H1 (cell line): ENCODE measurements around the gene COLEC11. TPM values are rescaled to one million over a fixed set of nuclear protein-coding genes. Genes with fewer than 3 reads are reported as not detected.

ENCODE experiments used
- CTCF ChIA-PET: fragments of 300-600 bp; sonication (Branson Sonifier 250); formaldehyde crosslinking; loops from one replicate; lab custom pipeline; 2021; ENCODE audit not compliant: partially characterized antibody; lab: Charles Lee
- POLR2A ChIA-PET: fragments of 300-600 bp; sonication (Branson Sonifier 250); formaldehyde crosslinking; loops from one replicate; lab custom pipeline; 2021; ENCODE audit warnings: inconsistent platforms; ENCODE audit not compliant: partially characterized antibody; lab: Charles Lee
- DNase-seq, 2 experiments: peaks; one replicate each; pipeline versions ENCODE4 v3.0.0 to v3.0.0-alpha.2; 2010 to 2022; ENCODE audit warnings: low spot score in 2 of 2, low read depth in 1 of 2, mixed read lengths in 1 of 2
- FAIRE-seq: peaks from 2 replicates; lab custom pipeline; 2011; peaks lifted over from hg19 to GRCh38; lab: Jason Lieb, UNC
- H2AFZ ChIP-seq: 2 replicates; pipeline ENCODE4 v1.8.1; 2012; ENCODE audit warnings: low read length, inconsistent platforms
- H2AK5ac ChIP-seq: 2 replicates; pipeline ENCODE4 v1.6.1; 2013; ENCODE audit warnings: low read depth, low read length
- H2BK120ac ChIP-seq: replicated peaks from 2 replicates; pipeline ENCODE3; 2013; ENCODE audit warnings: low read depth, low read length, inconsistent platforms
- H2BK12ac ChIP-seq: 2 replicates; pipeline ENCODE4 v1.6.1; 2013; ENCODE audit warnings: low read depth, low read length
- H2BK15ac ChIP-seq: 2 replicates; pipeline ENCODE4 v1.6.1; 2013; ENCODE audit warnings: low read length
- H2BK20ac ChIP-seq: 2 replicates; pipeline ENCODE4 v1.6.1; 2013; ENCODE audit warnings: low read length
- H2BK5ac ChIP-seq: 2 replicates; pipeline ENCODE4 v1.6.1; 2013; ENCODE audit warnings: low read depth, low read length
- H3K14ac ChIP-seq: 2 replicates; pipeline ENCODE4 v1.6.1; 2013; ENCODE audit warnings: inconsistent platforms; ENCODE audit not compliant: insufficient read length
- H3K18ac ChIP-seq: 2 replicates; pipeline ENCODE4 v1.6.1; 2013; ENCODE audit warnings: low read length; ENCODE audit errors: extremely low read depth
- H3K23ac ChIP-seq: 2 replicates; pipeline ENCODE4 v1.6.1; 2013; ENCODE audit warnings: inconsistent platforms; ENCODE audit not compliant: insufficient read length
- H3K23me2 ChIP-seq: 2 replicates; pipeline ENCODE4 v1.6.1; 2013; ENCODE audit warnings: low read depth, low read length
- H3K27ac ChIP-seq: 2 replicates; pipeline ENCODE4 v1.6.1; 2011; ENCODE audit warnings: low read depth, low read length, inconsistent platforms
- H3K27me3 ChIP-seq, 4 experiments: replicated peaks in 1 of 4; 1 replicate in 1 of 4; 2 replicates in 3 of 4; pipeline versions ENCODE4 v1.6.1 to v1.8.1; 2011 to 2013; ENCODE audit warnings: low read length in 3 of 4, mild to moderate bottlenecking in 3 of 4, inconsistent platforms in 2 of 4, mixed read lengths in 2 of 4, moderate library complexity in 1 of 4; ENCODE audit not compliant: control insufficient read depth in 3 of 4, insufficient read depth in 3 of 4; ENCODE audit errors: extremely low read depth in 1 of 4
- H3K36me3 ChIP-seq, 4 experiments: 2 replicates each; pipeline versions ENCODE4 v1.6.1 to v1.8.1; 2011 to 2013; ENCODE audit warnings: mild to moderate bottlenecking in 4 of 4, low read length in 3 of 4, moderate library complexity in 2 of 4, control low read depth in 1 of 4, inconsistent platforms in 1 of 4; ENCODE audit not compliant: insufficient read depth in 4 of 4, control insufficient read depth in 2 of 4
- H3K4ac ChIP-seq: replicated peaks from 2 replicates; pipeline ENCODE3; 2013; ENCODE audit warnings: low read length, low read depth, mixed read lengths, inconsistent platforms; ENCODE audit not compliant: insufficient read length
- H3K4me1 ChIP-seq, 4 experiments: replicated peaks in 1 of 4; 1 replicate in 1 of 4; 2 replicates in 3 of 4; pipeline versions ENCODE4 v1.6.1 to v1.8.1; 2011 to 2013; ENCODE audit warnings: low read length in 3 of 4, inconsistent platforms in 2 of 4, mixed read lengths in 1 of 4; ENCODE audit not compliant: insufficient read depth in 4 of 4, control insufficient read depth in 3 of 4
- H3K4me2 ChIP-seq, 2 experiments: 2 replicates each; pipeline versions ENCODE4 v1.6.1 to v1.8.1; 2011 to 2013; ENCODE audit warnings: low read depth in 2 of 2, low read length in 2 of 2, control low read depth in 1 of 2, inconsistent platforms in 1 of 2, mild to moderate bottlenecking in 1 of 2; ENCODE audit not compliant: insufficient read depth in 1 of 2
- H3K4me3 ChIP-seq, 4 experiments: fragments of 200-600, 300-600 bp in 1 of 4; sonication (generic), shearing (Covaris generic), sonication (Bioruptor Twin) in 1 of 4; 2 replicates each; pipeline versions ENCODE4 v1.5.1 to v1.8.1; 2011 to 2016; ENCODE audit warnings: low read length in 4 of 4, low read depth in 3 of 4, control low read depth in 2 of 4, inconsistent platforms in 2 of 4, mild to moderate bottlenecking in 2 of 4, mixed read lengths in 1 of 4, moderate library complexity in 1 of 4; ENCODE audit not compliant: insufficient read depth in 2 of 4; ENCODE audit errors: extremely low read depth in 1 of 4
- H3K56ac ChIP-seq: replicated peaks from 2 replicates; pipeline ENCODE3; 2013; ENCODE audit warnings: low read depth, mild to moderate bottlenecking, mixed read lengths, low read length, inconsistent platforms; ENCODE audit not compliant: insufficient read length
- H3K79me1 ChIP-seq: 2 replicates; pipeline ENCODE4 v1.6.1; 2013; ENCODE audit warnings: low read depth, low read length, control low read depth
- H3K79me2 ChIP-seq, 2 experiments: 2 replicates each; pipeline versions ENCODE4 v1.6.1 to v1.8.1; 2012 to 2013; ENCODE audit warnings: low read length in 2 of 2, mild to moderate bottlenecking in 2 of 2, inconsistent platforms in 1 of 2; ENCODE audit not compliant: insufficient read depth in 2 of 2, control insufficient read depth in 1 of 2
- H3K9ac ChIP-seq, 4 experiments: replicated peaks in 1 of 4; 1 replicate in 1 of 4; 2 replicates in 3 of 4; pipeline versions ENCODE4 v1.6.1 to v1.8.1; 2011 to 2013; ENCODE audit warnings: low read depth in 3 of 4, low read length in 3 of 4, control low read depth in 2 of 4, mild to moderate bottlenecking in 2 of 4, moderate library complexity in 2 of 4, inconsistent platforms in 1 of 4; ENCODE audit errors: extremely low read depth in 1 of 4
- H3K9me3 ChIP-seq, 2 experiments: 2 replicates each; pipeline versions ENCODE4 v1.6.1 to v1.8.1; 2012 to 2013; ENCODE audit warnings: mild to moderate bottlenecking in 2 of 2, moderate library complexity in 2 of 2, control low read depth in 1 of 2, inconsistent platforms in 1 of 2, low read depth in 1 of 2, low read length in 1 of 2, mixed read lengths in 1 of 2; ENCODE audit not compliant: insufficient read depth in 2 of 2
- H4K20me1 ChIP-seq, 2 experiments: replicated peaks in 1 of 2; 2 replicates each; pipeline versions ENCODE3 to v1.8.1; 2011 to 2013; ENCODE audit warnings: inconsistent platforms in 2 of 2, low read length in 2 of 2, mild to moderate bottlenecking in 1 of 2; ENCODE audit not compliant: insufficient read depth in 2 of 2, control insufficient read depth in 1 of 2
- H4K5ac ChIP-seq: 2 replicates; pipeline ENCODE4 v1.6.1; 2013; ENCODE audit warnings: low read length, low read depth, mixed read lengths, inconsistent platforms; ENCODE audit not compliant: insufficient read length
- H4K8ac ChIP-seq: 2 replicates; pipeline ENCODE4 v1.8.0; 2013; ENCODE audit warnings: mild to moderate bottlenecking, moderate library complexity, low read length, inconsistent platforms; ENCODE audit not compliant: insufficient read depth; ENCODE audit errors: extremely low read depth
- H4K91ac ChIP-seq: replicated peaks from 2 replicates; pipeline ENCODE3; 2013; ENCODE audit warnings: low read length, mixed read lengths, inconsistent platforms; ENCODE audit not compliant: insufficient read length
- CHD2 ChIP-seq: IDR thresholded peaks from 2 replicates; pipeline ENCODE4 v1.6.1; 2012; ENCODE audit warnings: low read length, improper control_type of control experiment
- CTBP2 ChIP-seq: IDR thresholded peaks from 2 replicates; pipeline ENCODE4 v1.7.0; 2011; ENCODE audit warnings: borderline replicate concordance, mild to moderate bottlenecking, moderate library complexity, mixed read lengths, low read length; ENCODE audit not compliant: insufficient read depth, insufficient read length
- HDAC2 ChIP-seq, 2 experiments: fragments of 300-600 bp in 1 of 2; sonication (generic) in 1 of 2; IDR thresholded peaks; 2 replicates each; pipeline ENCODE4 v1.6.1; 2011 to 2012; ENCODE audit warnings: low read depth in 2 of 2, low read length in 2 of 2, mild to moderate bottlenecking in 2 of 2, moderate library complexity in 2 of 2, borderline replicate concordance in 1 of 2, inconsistent platforms in 1 of 2
- JUN ChIP-seq: IDR thresholded peaks from 2 replicates; pipeline ENCODE4 v1.6.1; 2011; ENCODE audit warnings: low read depth, mild to moderate bottlenecking, improper control_type of control experiment, low read length
- JUND ChIP-seq: IDR thresholded peaks from 2 replicates; pipeline ENCODE4 v1.6.1; 2011; ENCODE audit warnings: mild to moderate bottlenecking, improper control_type of control experiment, low read length
- POLR2AphosphoS5 ChIP-seq: IDR thresholded peaks from 2 replicates; pipeline ENCODE4 v1.6.1; 2011; ENCODE audit warnings: low read depth, low read length
- RAD21 ChIP-seq, 2 experiments: IDR thresholded peaks in 1 of 2; conservative IDR thresholded peaks in 1 of 2; 2 replicates each; pipeline ENCODE4 v1.6.1; 2011; ENCODE audit warnings: low read depth in 2 of 2, low read length in 2 of 2, improper control_type of control experiment in 1 of 2, inconsistent platforms in 1 of 2, mild to moderate bottlenecking in 1 of 2, moderate library complexity in 1 of 2
- RXRA ChIP-seq: IDR thresholded peaks from 2 replicates; pipeline ENCODE4 v1.6.1; 2011; ENCODE audit warnings: low read depth, mild to moderate bottlenecking, low read length, moderate library complexity; ENCODE audit not compliant: insufficient read depth
- polyA plus RNA-seq, 7 experiments: library from polyadenylated mRNA; depleted of rRNA in 3 of 7; stranded (reverse) in 5 of 7; unstranded in 2 of 7; fragments of >200 nt in 5 of 7; fragments of 200-250 nt in 2 of 7; gene quantifications; 1 replicate in 5 of 7; 2 replicates in 1 of 7; 4 replicates in 1 of 7; pipeline versions ENCODE4 v1.2.1 to v1.2.3, GENCODE V29; 2011 to 2013; ENCODE audit warnings: missing spikeins in 2 of 7, mixed read lengths in 2 of 7
- total RNA-seq: library from RNA; stranded (reverse); fragmentation: NEBNext Ultra II Directional; extraction: Animal tissue kit (Norgen Biotek cat#: 25700); gene quantifications from 2 replicates; pipeline ENCODE4 v1.2.1, GENCODE V29; 2021

COLEC11 gene
- total and polyA plus RNA-seq, 2 of the 8 experiments (the other 6 are each of a cell fraction or from before 2014, with no cell fraction given), result 0.47 to 0.80 TPM

GRCh38 chr2:3689998-3690748, 95.3 kb downstream of the COLEC11 start:
- Histone ChIP-seq H2BK15ac (no peak overlapping the region), H3K36me3 (no peaks in the 10 kb centered on the region), H2AK5ac (no peak overlapping the region), H3K4me1 (no peaks in the 10 kb centered on the region), H3K79me1 (no peaks in the 10 kb centered on the region), H2AFZ (no peak overlapping the region), H2BK20ac (no peak overlapping the region), H3K27me3 (no peaks in the 10 kb centered on the region; a peak in 1 of 7 replicates), H4K20me1 (no peaks in the 10 kb centered on the region), H3K9ac (no peak overlapping the region), H3K4me3 (no peak overlapping the region), H2BK12ac (no peak overlapping the region), H3K23me2 (no peaks in the 10 kb centered on the region), H3K4me2 (no peak overlapping the region), H3K9me3 (peaks cover 0 to 2% of the 10 kb centered on the region in 2 experiments; a peak in 1 of 4 replicates), H3K79me2 (no peaks in the 10 kb centered on the region), H4K5ac (no peak overlapping the region), H3K4ac (no peak overlapping the region), H3K56ac (no peak overlapping the region), H2BK120ac (no peak overlapping the region), H3K14ac (no peak overlapping the region), H3K18ac (no peak overlapping the region), H4K8ac (no peak overlapping the region), H4K91ac (no peak overlapping the region), H3K23ac (no peak overlapping the region), H2BK5ac (no peak overlapping the region), H3K27ac (no peak overlapping the region)
- CTCF ChIA-PET, result interaction anchor here (0.6 to 1.4 kb wide), 5 partner anchors 23 to 262 kb away, joined by 3 to 4 read pairs (median 3); no protein-coding TSS in a partner anchor
- DNase-seq (no peak), FAIRE-seq (no peak)
- POLR2A ChIA-PET, result no interaction called here
- TF ChIP-seq RXRA (no peak), POLR2AphosphoS5 (no peak), HDAC2 (IDR thresholded peaks at IDR 0.05; ENCODE audit: borderline replicate concordance in 1 of 2, low read depth in 2 of 2, low read length in 2 of 2) (no peak), JUN (no peak), RAD21 (IDR thresholded peaks at IDR 0.05 in 1 of 2, conservative IDR thresholded peaks at IDR 0.05 in 1 of 2; ENCODE audit: low read depth in 2 of 2, low read length in 2 of 2) (no peak), CHD2 (no peak), CTBP2 (no peak), JUND (no peak)
